ENCODE measurements around the gene CT83. TPM values are rescaled to one million over a fixed set of nuclear protein-coding genes. Genes with fewer than 3 reads are reported as not detected.

The CT83 gene
- not detected in 2 replicates for total RNA-seq

GRCh38 chrX:116462822-116463221 is at the start of gene CT83:
TSS of gene CT83 (minus strand) at chrX:116462976. CDS start at chrX:116462856, 120 bp downstream.

DNA sequence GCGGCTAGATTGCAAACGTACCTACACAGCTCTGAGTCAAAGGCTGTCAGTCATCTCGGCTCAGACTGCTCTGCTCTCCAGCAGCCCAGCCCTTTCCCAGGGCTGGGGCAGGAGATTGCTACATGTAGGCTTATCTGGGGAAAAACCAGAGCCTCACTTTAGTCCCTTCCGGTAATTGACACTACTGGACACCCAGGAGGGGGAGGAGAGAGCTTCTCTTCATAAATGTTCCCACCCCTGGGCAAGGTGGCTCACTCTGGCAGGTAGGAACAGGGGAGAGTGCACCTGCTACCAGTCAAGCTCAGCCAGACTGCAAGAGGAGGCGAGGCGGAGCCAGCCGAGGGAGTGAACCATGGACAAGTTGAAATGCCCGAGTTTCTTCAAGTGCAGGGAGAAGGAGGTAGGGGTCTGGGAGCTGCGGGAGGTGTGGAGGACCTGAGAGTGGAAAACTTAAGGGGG is 26.4 kb downstream of the CT83 start, which contains the start of gene SLC6A14:
SLC6A14 (plus strand) TSS at position 249 of the 459 bp plus-strand sequence; CDS start at position 353, 104 bp downstream.

Other genes starting within 250 kb of the CT83 start
- not detected in 2 replicates for gene SLC6A14, start 26.4 kb downstream of the CT83 start, total RNA-seq